Vagina (tissue), 2 donors: ENCODE data around the gene UROS.

ENCODE experiments used
- CTCF ChIP-seq, 3 experiments: fragments of 450-650 bp in 2 of 3; fragments of 200-600 bp in 1 of 3; sonication (generic) in 1 of 3; IDR thresholded peaks; one replicate each; pipeline ENCODE4 v1.5.1; 2017 to 2019; ENCODE audit warnings: antibody characterized with exemption in 3 of 3, mild to moderate bottlenecking in 2 of 3, moderate library complexity in 2 of 3
- POLR2AphosphoS5 ChIP-seq, 2 donors: sonication (generic); formaldehyde crosslinking; IDR thresholded peaks; one replicate each; pipeline ENCODE4 v1.9.0; 2017; ENCODE audit warnings: antibody characterized with exemption in 2 of 2, mild to moderate bottlenecking in 2 of 2, low read depth in 1 of 2; ENCODE audit not compliant: insufficient read depth in 1 of 2

DNA sequence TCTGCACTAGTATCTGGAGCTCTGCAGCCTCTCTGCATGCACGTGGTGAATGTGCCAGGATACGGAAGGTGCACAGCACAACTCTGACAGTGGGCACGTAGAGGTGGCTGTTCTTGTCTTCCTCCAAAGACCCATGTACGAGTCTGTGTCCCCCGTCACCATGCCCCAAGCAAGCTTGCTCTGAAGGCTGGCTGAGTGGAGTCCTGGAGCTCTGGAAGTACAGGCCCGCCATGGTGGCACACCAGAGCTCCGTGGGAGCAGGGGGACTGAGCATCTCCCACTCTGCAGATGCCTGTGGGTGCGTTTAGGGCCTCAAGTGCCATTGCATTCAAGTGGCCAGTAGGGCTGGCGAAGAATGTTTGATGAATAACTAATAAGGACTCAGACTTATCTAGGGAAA is 17.3 kb upstream of the UROS start:
- TF ChIP-seq CTCF (IDR thresholded peaks at IDR 0.05) (no peak), POLR2AphosphoS5 (IDR thresholded peaks at IDR 0.05; ENCODE audit: insufficient read depth in 1 of 2, low read depth in 1 of 2) (no peak)
